Panc1 (cell line): ENCODE data around the gene CACNA1C. TPM values are rescaled to one million over a fixed set of nuclear protein-coding genes. Genes with fewer than 3 reads are reported as not detected.

Source experiments
- ATAC-seq: fragments of 200-7000 bp; cut with Tn5 transposase; 2 replicates; pipeline ENCODE4 v1.9.1; 2020; ENCODE audit warnings: mild to moderate bottlenecking, moderate library complexity
- BruUV-seq: library from RNA; stranded (reverse); fragments of 400-500 nt; replicated peaks from 2 replicates; lab custom pipeline; 2021; lab: Mats Ljungman, UMichigan
- CTCF ChIA-PET: fragments of 300-600 bp; sonication (Branson Sonifier 250); formaldehyde crosslinking; loops from one replicate; lab custom pipeline; 2022; ENCODE audit warnings: antibody characterized with exemption; lab: Charles Lee
- POLR2A ChIA-PET: fragments of 300-600 bp; sonication (Branson Sonifier 250); formaldehyde crosslinking; loops from one replicate; lab custom pipeline; 2022; ENCODE audit warnings: antibody characterized with exemption; lab: Charles Lee
- DNase-seq: peaks from one replicate; pipeline ENCODE4 v3.0.0-alpha.2; 2010; ENCODE audit warnings: low read depth, low spot score
- H3K27ac ChIP-seq: 2 replicates; pipeline ENCODE4 v1.5.1; 2011; ENCODE audit warnings: mild to moderate bottlenecking, low read length, inconsistent platforms
- H3K27me3 ChIP-seq: fragments of 200-500 bp; sonication (Bioruptor generic); 2 replicates; pipeline ENCODE4 v1.6.0; 2014; ENCODE audit warnings: low read length, inconsistent platforms; ENCODE audit not compliant: control insufficient read depth, insufficient read depth
- H3K36me3 ChIP-seq: fragments of 200-500 bp; sonication (Bioruptor generic); 2 replicates; pipeline ENCODE4 v1.5.1; 2014; ENCODE audit warnings: inconsistent platforms, mild to moderate bottlenecking, low read length, moderate library complexity; ENCODE audit not compliant: control insufficient read depth, insufficient read depth
- H3K4me1 ChIP-seq: 2 replicates; pipeline ENCODE4 v1.5.1; 2011; ENCODE audit warnings: inconsistent platforms, mild to moderate bottlenecking, low read length, moderate library complexity; ENCODE audit not compliant: control insufficient read depth, insufficient read depth
- H3K4me3 ChIP-seq, 2 experiments: 2 replicates each; pipeline ENCODE4 v1.5.1; 2011 to 2012; ENCODE audit warnings: low read depth in 2 of 2, low read length in 2 of 2, mild to moderate bottlenecking in 2 of 2, inconsistent platforms in 1 of 2, moderate library complexity in 1 of 2
- H3K9me3 ChIP-seq: fragments of 200-500 bp; sonication (Bioruptor generic); 2 replicates; pipeline ENCODE4 v1.5.1; 2014; ENCODE audit warnings: low read depth, mild to moderate bottlenecking, inconsistent platforms, low read length, moderate library complexity; ENCODE audit not compliant: control insufficient read depth, insufficient read depth
- POLR2AphosphoS5 ChIP-seq: IDR thresholded peaks from 2 replicates; pipeline ENCODE4 v1.6.1; 2012; ENCODE audit warnings: mild to moderate bottlenecking, low read depth, low read length, moderate library complexity
- SIN3A ChIP-seq: IDR thresholded peaks from 2 replicates; pipeline ENCODE4 v1.6.1; 2012; ENCODE audit warnings: low read depth, mild to moderate bottlenecking, low read length, moderate library complexity, borderline replicate concordance; ENCODE audit not compliant: insufficient read depth
- TCF7L2 ChIP-seq: IDR thresholded peaks from 2 replicates; pipeline ENCODE4 v1.6.1; 2011; ENCODE audit warnings: mild to moderate bottlenecking, low read depth, low read length, inconsistent platforms
- in situ Hi-C: cut with HindIII; loops from 2 replicates; pipeline ENCODE4 v1.10.0; 2016; ENCODE audit warnings: low sequenced_read_pairs, low pct_unique_long_range_greater_than_20kb
- intact Hi-C: fragments of 100-400 bp; cut with micrococcal nuclease; formaldehyde crosslinking; loops from one replicate; pipeline ENCODE4 v1.10.0; 2022; ENCODE audit not compliant: unreplicated experiment
- total RNA-seq: library from RNA; stranded (reverse); gene quantifications from one replicate; pipeline ENCODE4 v1.2.1, GENCODE V29; 2021; ENCODE audit not compliant: unreplicated experiment
- TF ChIP-seq, protein P1 (sequence below): fragments of 450-650 bp; IDR thresholded peaks from 2 replicates; pipeline ENCODE4 v1.5.1; 2017; ENCODE audit warnings: mild to moderate bottlenecking
- TF ChIP-seq, protein P2 (sequence below), 2 experiments: IDR thresholded peaks; 2 replicates each; pipeline ENCODE4 v1.6.1; 2011 to 2012; ENCODE audit warnings: low read depth in 2 of 2, control low read depth in 1 of 2, low read length in 1 of 2, mild to moderate bottlenecking in 1 of 2, moderate library complexity in 1 of 2; ENCODE audit not compliant: insufficient read depth in 1 of 2

Gene CACNA1C
- total RNA-seq, 1 experiment from 2014 or later, result 0.03 TPM

DNA sequence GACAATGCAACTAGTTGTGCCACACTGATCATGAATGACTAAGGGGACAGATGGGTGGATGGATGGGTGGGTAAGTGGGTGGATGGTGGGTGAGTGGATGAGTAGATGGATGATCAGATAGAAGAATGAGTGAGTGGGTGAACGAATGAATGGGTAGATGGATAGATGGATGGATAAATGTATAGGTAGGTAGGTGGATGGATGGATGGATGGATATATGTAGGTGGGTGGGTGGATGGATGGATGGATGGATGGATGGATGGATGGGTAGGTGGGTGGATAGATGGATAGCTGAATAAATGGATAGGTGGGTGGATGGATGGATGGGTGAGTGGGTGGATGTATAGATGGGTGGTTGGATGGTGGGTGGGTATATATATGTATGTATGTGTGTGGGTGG lies 393.2 kb downstream of the CACNA1C start:
- POLR2A ChIA-PET, result no interaction called here
- Histone ChIP-seq H3K4me1 (no peaks in the 10 kb centered on the region), H3K36me3 (no peaks in the 10 kb centered on the region; the same call in 1 of the 2 replicates), H3K9me3 (no peaks in the 10 kb centered on the region), H3K27me3 (no peaks in the 10 kb centered on the region), H3K27ac (no peak overlapping the region), H3K4me3 (no peak overlapping the region)
- CTCF ChIA-PET, result no interaction called here
- intact Hi-C loops (no loop called here), in situ Hi-C loops (no loop called here)
- no peak for DNase-seq
- no TSS peak for BruUV-seq
- TF ChIP-seq POLR2AphosphoS5, result no peak
- TF ChIP-seq, protein P1, sequence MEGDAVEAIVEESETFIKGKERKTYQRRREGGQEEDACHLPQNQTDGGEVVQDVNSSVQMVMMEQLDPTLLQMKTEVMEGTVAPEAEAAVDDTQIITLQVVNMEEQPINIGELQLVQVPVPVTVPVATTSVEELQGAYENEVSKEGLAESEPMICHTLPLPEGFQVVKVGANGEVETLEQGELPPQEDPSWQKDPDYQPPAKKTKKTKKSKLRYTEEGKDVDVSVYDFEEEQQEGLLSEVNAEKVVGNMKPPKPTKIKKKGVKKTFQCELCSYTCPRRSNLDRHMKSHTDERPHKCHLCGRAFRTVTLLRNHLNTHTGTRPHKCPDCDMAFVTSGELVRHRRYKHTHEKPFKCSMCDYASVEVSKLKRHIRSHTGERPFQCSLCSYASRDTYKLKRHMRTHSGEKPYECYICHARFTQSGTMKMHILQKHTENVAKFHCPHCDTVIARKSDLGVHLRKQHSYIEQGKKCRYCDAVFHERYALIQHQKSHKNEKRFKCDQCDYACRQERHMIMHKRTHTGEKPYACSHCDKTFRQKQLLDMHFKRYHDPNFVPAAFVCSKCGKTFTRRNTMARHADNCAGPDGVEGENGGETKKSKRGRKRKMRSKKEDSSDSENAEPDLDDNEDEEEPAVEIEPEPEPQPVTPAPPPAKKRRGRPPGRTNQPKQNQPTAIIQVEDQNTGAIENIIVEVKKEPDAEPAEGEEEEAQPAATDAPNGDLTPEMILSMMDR, result no peak
- no peak for TF ChIP-seq SIN3A
- TF ChIP-seq TCF7L2, result no peak
- TF ChIP-seq, protein P2, sequence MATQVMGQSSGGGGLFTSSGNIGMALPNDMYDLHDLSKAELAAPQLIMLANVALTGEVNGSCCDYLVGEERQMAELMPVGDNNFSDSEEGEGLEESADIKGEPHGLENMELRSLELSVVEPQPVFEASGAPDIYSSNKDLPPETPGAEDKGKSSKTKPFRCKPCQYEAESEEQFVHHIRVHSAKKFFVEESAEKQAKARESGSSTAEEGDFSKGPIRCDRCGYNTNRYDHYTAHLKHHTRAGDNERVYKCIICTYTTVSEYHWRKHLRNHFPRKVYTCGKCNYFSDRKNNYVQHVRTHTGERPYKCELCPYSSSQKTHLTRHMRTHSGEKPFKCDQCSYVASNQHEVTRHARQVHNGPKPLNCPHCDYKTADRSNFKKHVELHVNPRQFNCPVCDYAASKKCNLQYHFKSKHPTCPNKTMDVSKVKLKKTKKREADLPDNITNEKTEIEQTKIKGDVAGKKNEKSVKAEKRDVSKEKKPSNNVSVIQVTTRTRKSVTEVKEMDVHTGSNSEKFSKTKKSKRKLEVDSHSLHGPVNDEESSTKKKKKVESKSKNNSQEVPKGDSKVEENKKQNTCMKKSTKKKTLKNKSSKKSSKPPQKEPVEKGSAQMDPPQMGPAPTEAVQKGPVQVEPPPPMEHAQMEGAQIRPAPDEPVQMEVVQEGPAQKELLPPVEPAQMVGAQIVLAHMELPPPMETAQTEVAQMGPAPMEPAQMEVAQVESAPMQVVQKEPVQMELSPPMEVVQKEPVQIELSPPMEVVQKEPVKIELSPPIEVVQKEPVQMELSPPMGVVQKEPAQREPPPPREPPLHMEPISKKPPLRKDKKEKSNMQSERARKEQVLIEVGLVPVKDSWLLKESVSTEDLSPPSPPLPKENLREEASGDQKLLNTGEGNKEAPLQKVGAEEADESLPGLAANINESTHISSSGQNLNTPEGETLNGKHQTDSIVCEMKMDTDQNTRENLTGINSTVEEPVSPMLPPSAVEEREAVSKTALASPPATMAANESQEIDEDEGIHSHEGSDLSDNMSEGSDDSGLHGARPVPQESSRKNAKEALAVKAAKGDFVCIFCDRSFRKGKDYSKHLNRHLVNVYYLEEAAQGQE (IDR thresholded peaks at IDR 0.05; ENCODE audit: insufficient read depth in 1 of 2, low read depth in 2 of 2, low read length in 1 of 2), result no peak
- no peak for ATAC-seq

DNA sequence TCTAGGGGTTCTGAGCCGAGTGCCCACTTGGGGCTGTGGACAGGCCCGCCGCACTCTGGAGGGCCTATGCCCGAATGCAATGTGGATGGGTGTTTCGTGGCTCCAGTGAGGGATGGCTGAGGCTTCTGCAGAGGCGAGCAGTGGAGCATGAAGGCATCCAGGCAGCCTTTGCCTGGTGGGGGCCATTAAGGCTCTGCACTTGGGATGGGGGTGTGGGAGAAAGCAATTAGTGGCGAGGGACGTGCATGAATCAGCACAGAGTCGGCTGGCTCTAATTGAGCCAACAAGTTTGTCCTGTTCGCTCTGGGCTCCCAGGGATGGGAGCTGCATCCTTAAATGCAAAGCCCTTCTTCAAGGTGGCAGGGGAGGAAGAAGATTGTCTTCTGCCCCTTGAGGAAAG lies 395.1 kb downstream of the CACNA1C start:
- intact Hi-C loops, result no loop called here
- H3K36me3 ChIP-seq, result no peaks in the 10 kb centered on the region; the same call in 1 of the 2 replicates
- no peaks in the 10 kb centered on the region for H3K9me3 ChIP-seq
- DNase-seq (no peak), ATAC-seq (no peak)
- no peak overlapping the region for H3K27ac ChIP-seq
- no peak for TF ChIP-seq SIN3A
- TF ChIP-seq POLR2AphosphoS5, result no peak
- TF ChIP-seq, protein P2 (IDR thresholded peaks at IDR 0.05; ENCODE audit: insufficient read depth in 1 of 2, low read depth in 2 of 2, low read length in 1 of 2), result no peak
- TF ChIP-seq, protein P1, result no peak
- no peak for TF ChIP-seq TCF7L2
- H3K4me1 ChIP-seq, result no peaks in the 10 kb centered on the region
- H3K27me3 ChIP-seq, result no peaks in the 10 kb centered on the region
- in situ Hi-C loops, result no loop called here
- no TSS peak for BruUV-seq
- ChIA-PET CTCF (interaction anchor here (0.6 kb wide), 1 partner anchor 53 kb away, joined by 3 read pairs; no protein-coding TSS in a partner anchor), POLR2A (no interaction called here)
- H3K4me3 ChIP-seq, result no peak overlapping the region
